ENCODE results near the gene STAT4. TPM values are rescaled to one million over a fixed set of nuclear protein-coding genes. Genes with fewer than 3 reads are reported as not detected.
A peak's percentile ranks its signal among the peaks of the same experiment; 100 is the strongest.

Gene STAT4
- total RNA-seq, 1 experiment from 2014 or later = 0.12 TPM

DNA sequence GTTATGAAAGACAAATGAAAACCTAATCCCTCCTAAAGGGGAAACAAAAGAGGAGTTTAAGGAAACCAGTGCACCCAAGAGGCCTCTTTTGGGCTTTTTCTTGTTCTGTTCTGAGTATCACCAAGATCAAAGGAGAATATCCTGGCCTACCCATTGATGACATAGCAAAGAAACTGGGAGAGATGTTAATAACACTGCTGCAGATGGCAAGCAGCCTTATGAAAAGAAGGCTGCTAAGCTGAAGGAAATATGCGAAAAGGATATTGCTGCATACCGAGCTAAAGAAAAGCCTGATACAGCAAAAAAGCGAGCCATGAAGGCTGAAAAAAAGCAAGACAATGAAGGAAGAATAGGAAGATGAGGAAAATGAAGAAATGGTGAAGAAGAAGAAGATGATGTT, 23.6 kb upstream of the STAT4 start:
- DNase-seq (ENCODE audit: low read depth) = no peak

DNA sequence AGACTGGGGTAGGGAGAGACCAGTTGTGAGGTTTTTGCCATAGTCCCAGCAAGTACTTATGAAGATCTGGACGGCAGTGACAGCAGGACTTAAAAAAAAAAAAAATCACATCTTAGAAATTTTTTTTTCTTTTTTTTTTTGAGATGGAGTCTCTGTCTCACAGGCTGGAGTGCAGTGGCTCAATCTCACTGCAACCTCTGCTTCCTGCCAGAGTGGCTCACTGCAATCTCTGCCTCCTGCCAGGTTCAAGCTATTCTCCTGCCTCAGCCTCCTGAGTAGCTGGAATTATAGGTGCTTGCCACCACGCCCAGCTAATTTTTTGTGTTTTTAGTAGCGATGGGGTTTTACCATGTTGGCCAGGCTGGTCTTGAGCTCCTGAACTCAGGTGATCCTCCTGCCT, 22.4 kb upstream of the STAT4 start:
- no peak for DNase-seq (ENCODE audit: low read depth)

- DNase-seq (ENCODE audit: low read depth) = peak; percentile 93
Observed at GRCh38 chr2:191171708-191172355, 21.0 kb upstream of the STAT4 start.

DNA sequence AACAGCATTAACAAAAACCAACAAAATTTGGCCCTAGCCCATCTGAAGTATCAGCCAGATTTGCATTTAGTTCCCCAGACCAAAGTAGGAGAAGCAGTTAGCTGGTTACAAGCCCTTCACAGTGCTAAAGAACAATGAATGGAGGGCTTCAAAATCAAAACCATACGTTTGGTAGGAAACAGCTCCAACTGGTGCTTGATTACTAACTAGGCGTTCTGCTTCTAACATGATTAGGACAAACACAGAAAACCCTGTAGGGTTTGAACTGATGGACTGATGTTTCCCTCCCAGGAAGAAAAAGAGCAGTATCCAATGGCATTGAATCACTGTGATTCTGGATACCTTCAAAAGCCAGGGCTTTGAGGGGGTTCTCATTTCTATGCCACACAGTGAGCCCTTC, 20.5 kb upstream of the STAT4 start:
- no peak for DNase-seq (ENCODE audit: low read depth)

DNA sequence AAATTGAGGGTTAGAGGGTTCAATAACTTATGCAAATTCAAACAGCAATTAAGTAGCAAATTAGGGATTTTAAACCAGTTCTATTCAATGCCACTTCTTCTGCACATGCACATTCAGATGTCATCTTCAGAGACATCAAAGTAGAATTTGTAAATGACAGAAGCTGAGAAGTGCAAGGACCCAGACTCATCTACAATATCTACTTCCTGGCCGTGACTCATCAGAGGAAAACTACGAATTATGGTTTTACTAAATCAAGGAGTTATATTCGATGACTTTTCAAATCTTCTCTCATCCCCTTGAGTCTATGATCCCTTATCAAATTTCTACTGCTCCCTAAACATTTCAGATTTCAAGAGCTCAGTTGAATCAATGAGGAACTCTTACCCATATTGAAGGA, 20.0 kb upstream of the STAT4 start:
- DNase-seq (ENCODE audit: low read depth) = no peak

DNA sequence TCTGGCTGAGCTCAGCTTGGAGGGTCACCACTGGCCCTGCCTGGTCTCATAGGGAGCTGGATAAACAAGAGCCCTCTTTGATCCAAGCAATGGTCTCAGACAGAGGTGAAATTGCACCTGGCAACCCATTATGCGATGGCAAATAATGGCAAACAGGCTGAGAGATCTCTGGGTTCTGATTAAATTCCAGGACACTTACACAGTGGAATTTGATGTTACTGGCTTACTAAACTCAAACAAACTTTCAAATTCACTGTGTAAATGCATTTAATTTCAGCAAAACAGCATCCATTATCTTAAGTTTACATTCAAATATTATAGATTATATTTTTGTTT, 19.5 kb upstream of the STAT4 start:
- DNase-seq (ENCODE audit: low read depth) = no peak

- DNase-seq (ENCODE audit: low read depth) = no peak
Observed at GRCh38 chr2:191169456-191170300, 18.9 kb upstream of the STAT4 start.

DNA sequence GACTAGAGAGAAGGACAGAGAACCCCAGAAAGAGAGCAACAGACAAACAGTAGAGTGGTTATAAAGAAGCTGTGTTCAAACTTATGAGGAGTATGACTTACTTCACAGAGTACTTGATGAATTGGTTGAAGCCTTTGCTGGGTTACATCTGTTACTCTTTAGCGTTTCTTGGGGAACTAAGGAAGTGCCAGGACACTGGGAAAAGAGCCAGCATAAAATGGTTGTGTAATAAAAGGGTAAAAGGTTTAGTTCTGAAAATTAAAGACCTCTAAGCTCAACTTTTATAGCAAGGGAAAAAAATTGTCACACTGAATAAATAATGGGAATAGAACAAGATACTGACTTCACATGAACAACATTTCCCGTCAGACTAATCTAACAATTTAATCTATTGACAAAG, 17.0 kb upstream of the STAT4 start:
- peak; percentile 92 for DNase-seq (ENCODE audit: low read depth)

- peak; percentile 40 for DNase-seq (ENCODE audit: low read depth)
Observed at GRCh38 chr2:191166756-191167445, 16.1 kb upstream of the STAT4 start.

- DNase-seq (ENCODE audit: low read depth) = peak; percentile 76
Observed at GRCh38 chr2:191166111-191166755, 15.4 kb upstream of the STAT4 start.

- DNase-seq (ENCODE audit: low read depth) = peak; percentile 66
Observed at GRCh38 chr2:191165176-191165643, 14.4 kb upstream of the STAT4 start.

DNA sequence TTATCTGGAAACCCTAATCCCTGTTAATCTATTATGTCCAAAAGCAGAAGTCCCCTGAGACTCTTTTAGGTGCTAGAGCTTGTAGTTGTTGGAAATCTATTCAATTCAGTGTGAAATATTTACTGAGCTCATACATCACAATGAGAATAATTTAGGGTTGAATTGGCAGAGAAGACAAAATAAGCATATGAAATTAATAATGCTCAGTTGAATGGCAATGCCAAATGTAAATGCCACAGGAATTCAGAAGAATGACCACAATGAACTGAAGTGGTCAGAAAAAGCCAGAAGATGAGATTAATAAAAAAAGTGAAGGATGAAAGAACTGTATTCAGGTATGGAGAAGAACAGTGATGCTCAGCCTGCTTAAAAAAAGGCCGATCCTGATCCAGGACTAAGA, 8.0 kb upstream of the STAT4 start:
- DNase-seq (ENCODE audit: low read depth) = no peak

DNA sequence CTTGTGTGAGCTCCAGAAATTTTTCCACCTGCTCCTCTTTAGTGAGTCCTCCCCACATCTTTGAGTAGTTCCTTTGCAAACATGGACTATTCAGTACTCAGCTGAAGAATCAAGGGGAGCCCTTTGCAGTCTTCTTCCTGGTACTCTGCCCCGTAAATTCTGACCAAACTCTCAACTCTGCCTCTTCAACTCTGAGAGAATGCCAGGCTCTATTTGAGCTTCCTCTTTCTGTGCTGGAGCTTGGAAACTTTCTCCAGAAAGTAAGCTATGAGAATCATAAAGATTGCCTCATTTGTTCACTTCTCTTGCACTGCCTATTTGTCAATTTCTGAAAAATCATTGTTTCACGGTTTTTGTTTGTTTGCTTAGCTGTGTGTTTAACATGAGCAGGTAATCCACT, 7.4 kb upstream of the STAT4 start:
- DNase-seq (ENCODE audit: low read depth) = no peak

DNA sequence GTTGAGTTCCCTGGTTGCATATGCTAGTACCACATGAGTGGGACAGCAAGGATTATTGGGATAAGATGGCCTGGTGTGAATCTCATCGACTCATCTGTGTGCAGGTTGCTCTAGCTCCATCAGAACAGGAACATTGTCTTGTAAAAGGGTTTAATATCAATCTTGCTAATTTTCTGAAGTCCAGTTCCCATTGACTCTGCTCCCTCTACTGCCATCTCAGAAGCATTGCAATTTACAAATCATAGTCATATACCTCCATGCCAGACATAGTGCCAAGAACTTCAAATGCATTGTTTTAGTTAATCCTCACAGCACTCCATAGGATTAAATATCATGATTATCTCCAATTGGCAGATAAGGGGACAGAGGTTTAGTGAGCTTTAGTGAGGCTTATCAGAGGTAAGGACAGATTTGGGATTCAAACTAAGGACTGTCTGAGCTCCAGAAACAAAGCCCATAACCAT, 4.8 kb upstream of the STAT4 start:
- DNase-seq (ENCODE audit: low read depth) = peak; percentile 53

DNA sequence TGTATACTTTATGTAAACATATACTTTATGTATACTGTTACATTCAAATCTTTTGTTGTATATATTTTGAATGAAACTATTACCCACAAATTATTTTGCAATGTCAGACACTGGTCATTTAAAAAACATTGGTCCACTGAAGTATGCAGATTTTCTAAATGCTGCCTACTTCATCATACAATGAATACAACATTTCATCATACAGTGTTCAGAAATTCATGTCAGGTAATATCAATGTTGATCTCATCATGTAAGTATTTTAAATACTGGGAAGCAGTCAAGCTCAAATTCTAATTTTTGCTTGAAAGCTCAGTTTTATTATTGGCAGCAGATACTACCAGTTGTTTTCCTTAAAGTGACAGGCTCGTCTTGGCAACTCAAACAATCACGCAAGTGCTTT, 2.9 kb upstream of the STAT4 start:
- DNase-seq (ENCODE audit: low read depth) = no peak

DNA sequence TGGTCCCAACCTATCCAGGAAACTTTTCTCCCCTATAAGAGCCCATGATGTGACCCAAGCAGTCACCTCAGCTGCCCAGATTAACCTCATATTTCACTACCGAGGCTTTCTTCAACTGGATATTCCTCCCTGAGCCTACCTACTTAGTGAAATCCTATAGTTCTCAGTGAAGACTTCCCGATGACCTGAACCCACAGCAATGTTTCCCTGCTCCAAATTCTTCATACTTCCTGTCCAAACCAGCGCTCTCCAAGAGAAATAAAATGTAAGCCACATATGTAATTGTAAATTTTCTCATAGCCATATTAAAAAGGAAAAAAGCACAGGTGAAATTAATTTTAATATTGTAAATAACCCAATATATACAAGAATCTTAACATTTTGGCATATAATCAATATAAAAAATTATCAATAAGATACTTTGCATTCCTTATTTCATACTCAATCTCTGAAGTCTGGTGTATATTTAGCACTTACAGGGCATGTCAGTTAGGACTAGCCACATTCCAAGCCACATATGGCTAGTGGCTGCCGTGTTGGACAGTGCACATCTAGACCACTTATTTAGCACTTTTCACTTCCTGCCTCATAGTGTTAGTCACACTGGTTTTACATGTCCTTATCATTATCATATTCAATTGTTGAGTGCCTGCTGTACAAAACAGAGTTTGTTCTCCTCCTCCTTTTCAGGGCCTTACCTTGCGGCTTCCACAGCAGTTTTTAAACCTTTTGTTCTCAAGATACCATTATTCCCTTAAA, 1.9 kb upstream of the STAT4 start:
- peak; percentile 70 for DNase-seq (ENCODE audit: low read depth)

DNA sequence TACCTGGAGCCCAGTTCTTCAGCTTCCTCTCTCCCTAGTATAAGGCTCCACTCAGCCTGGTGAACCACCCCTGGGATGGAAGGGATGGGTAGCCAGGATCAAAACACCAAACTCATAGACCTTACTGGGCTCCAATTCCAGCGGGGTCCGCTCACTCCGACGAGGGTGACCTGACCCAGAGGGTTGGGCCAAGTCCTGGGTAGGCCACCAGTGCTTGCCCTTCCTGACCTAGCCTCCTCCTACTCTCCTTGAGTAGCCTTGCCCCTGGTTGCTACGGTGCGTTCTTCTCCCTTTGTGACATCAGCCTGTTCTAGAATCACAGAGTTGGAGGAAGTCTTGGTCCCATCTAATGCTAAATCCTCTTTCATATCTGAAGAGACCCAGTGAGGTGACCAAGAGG, 537 bp upstream of the STAT4 start:
- DNase-seq (ENCODE audit: low read depth) = no peak

GRCh38 chr2:191150230-191150599, 579 bp downstream of the STAT4 start:
- no peak for DNase-seq (ENCODE audit: low read depth)

GRCh38 chr2:191149391-191149790, 1.4 kb downstream of the STAT4 start:
- no peak for DNase-seq (ENCODE audit: low read depth)

DNA sequence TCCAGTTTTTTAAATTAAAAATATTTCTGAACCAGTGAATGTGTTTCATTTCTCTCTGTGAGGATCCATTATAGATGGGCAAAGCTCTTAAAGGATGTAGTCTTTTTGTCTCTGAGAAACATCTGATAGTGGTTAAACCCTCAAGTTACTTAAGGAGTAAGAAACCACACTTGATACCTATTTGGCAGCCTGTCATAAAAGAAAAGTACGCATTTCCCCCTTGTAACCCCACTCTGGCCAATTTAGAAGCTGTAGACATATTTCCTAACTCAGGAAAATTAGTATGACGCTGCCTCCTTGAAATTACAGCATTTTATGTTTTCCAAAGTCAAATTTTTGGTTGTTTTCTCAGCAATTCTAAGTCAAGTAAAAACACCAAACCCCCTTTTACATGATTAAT, 2.0 kb downstream of the STAT4 start:
- DNase-seq (ENCODE audit: low read depth) = no peak

GRCh38 chr2:191148281-191148680, 2.5 kb downstream of the STAT4 start:
- DNase-seq (ENCODE audit: low read depth) = no peak
